H1 (cell line): Measurements from ENCODE around the gene PRRT1. TPM values are rescaled to one million over a fixed set of nuclear protein-coding genes. Genes with fewer than 3 reads are reported as not detected.
"Not testable (repeated sequence)": the region's sequence is repeated elsewhere in the genome, so short reads cannot be mapped to it uniquely, and the experiment has no call there.

ENCODE experiments used
- CTCF ChIA-PET: fragments of 300-600 bp; sonication (Branson Sonifier 250); formaldehyde crosslinking; loops from one replicate; lab custom pipeline; 2021; ENCODE audit not compliant: partially characterized antibody; lab: Charles Lee
- POLR2A ChIA-PET: fragments of 300-600 bp; sonication (Branson Sonifier 250); formaldehyde crosslinking; loops from one replicate; lab custom pipeline; 2021; ENCODE audit warnings: inconsistent platforms; ENCODE audit not compliant: partially characterized antibody; lab: Charles Lee
- DNase-seq, 2 experiments: peaks; one replicate each; pipeline versions ENCODE4 v3.0.0 to v3.0.0-alpha.2; 2010 to 2022; ENCODE audit warnings: low spot score in 2 of 2, low read depth in 1 of 2, mixed read lengths in 1 of 2
- FAIRE-seq: peaks from 2 replicates; lab custom pipeline; 2011; peaks lifted over from hg19 to GRCh38; lab: Jason Lieb, UNC
- H2AFZ ChIP-seq: 2 replicates; pipeline ENCODE4 v1.8.1; 2012; ENCODE audit warnings: low read length, inconsistent platforms
- H2AK5ac ChIP-seq: 2 replicates; pipeline ENCODE4 v1.6.1; 2013; ENCODE audit warnings: low read depth, low read length
- H2BK120ac ChIP-seq: replicated peaks from 2 replicates; pipeline ENCODE3; 2013; ENCODE audit warnings: low read depth, low read length, inconsistent platforms
- H2BK12ac ChIP-seq: 2 replicates; pipeline ENCODE4 v1.6.1; 2013; ENCODE audit warnings: low read depth, low read length
- H2BK15ac ChIP-seq: 2 replicates; pipeline ENCODE4 v1.6.1; 2013; ENCODE audit warnings: low read length
- H2BK20ac ChIP-seq: 2 replicates; pipeline ENCODE4 v1.6.1; 2013; ENCODE audit warnings: low read length
- H2BK5ac ChIP-seq: 2 replicates; pipeline ENCODE4 v1.6.1; 2013; ENCODE audit warnings: low read depth, low read length
- H3K14ac ChIP-seq: 2 replicates; pipeline ENCODE4 v1.6.1; 2013; ENCODE audit warnings: inconsistent platforms; ENCODE audit not compliant: insufficient read length
- H3K18ac ChIP-seq: 2 replicates; pipeline ENCODE4 v1.6.1; 2013; ENCODE audit warnings: low read length; ENCODE audit errors: extremely low read depth
- H3K23ac ChIP-seq: 2 replicates; pipeline ENCODE4 v1.6.1; 2013; ENCODE audit warnings: inconsistent platforms; ENCODE audit not compliant: insufficient read length
- H3K23me2 ChIP-seq: 2 replicates; pipeline ENCODE4 v1.6.1; 2013; ENCODE audit warnings: low read depth, low read length
- H3K27ac ChIP-seq: 2 replicates; pipeline ENCODE4 v1.6.1; 2011; ENCODE audit warnings: low read depth, low read length, inconsistent platforms
- H3K27me3 ChIP-seq, 4 experiments: replicated peaks in 1 of 4; 1 replicate in 1 of 4; 2 replicates in 3 of 4; pipeline versions ENCODE4 v1.6.1 to v1.8.1; 2011 to 2013; ENCODE audit warnings: low read length in 3 of 4, mild to moderate bottlenecking in 3 of 4, inconsistent platforms in 2 of 4, mixed read lengths in 2 of 4, moderate library complexity in 1 of 4; ENCODE audit not compliant: control insufficient read depth in 3 of 4, insufficient read depth in 3 of 4; ENCODE audit errors: extremely low read depth in 1 of 4
- H3K36me3 ChIP-seq, 4 experiments: 2 replicates each; pipeline versions ENCODE4 v1.6.1 to v1.8.1; 2011 to 2013; ENCODE audit warnings: mild to moderate bottlenecking in 4 of 4, low read length in 3 of 4, moderate library complexity in 2 of 4, control low read depth in 1 of 4, inconsistent platforms in 1 of 4; ENCODE audit not compliant: insufficient read depth in 4 of 4, control insufficient read depth in 2 of 4
- H3K4ac ChIP-seq: replicated peaks from 2 replicates; pipeline ENCODE3; 2013; ENCODE audit warnings: low read length, low read depth, mixed read lengths, inconsistent platforms; ENCODE audit not compliant: insufficient read length
- H3K4me1 ChIP-seq, 4 experiments: replicated peaks in 1 of 4; 1 replicate in 1 of 4; 2 replicates in 3 of 4; pipeline versions ENCODE4 v1.6.1 to v1.8.1; 2011 to 2013; ENCODE audit warnings: low read length in 3 of 4, inconsistent platforms in 2 of 4, mixed read lengths in 1 of 4; ENCODE audit not compliant: insufficient read depth in 4 of 4, control insufficient read depth in 3 of 4
- H3K4me2 ChIP-seq, 2 experiments: 2 replicates each; pipeline versions ENCODE4 v1.6.1 to v1.8.1; 2011 to 2013; ENCODE audit warnings: low read depth in 2 of 2, low read length in 2 of 2, control low read depth in 1 of 2, inconsistent platforms in 1 of 2, mild to moderate bottlenecking in 1 of 2; ENCODE audit not compliant: insufficient read depth in 1 of 2
- H3K4me3 ChIP-seq, 4 experiments: fragments of 200-600, 300-600 bp in 1 of 4; sonication (generic), shearing (Covaris generic), sonication (Bioruptor Twin) in 1 of 4; 2 replicates each; pipeline versions ENCODE4 v1.5.1 to v1.8.1; 2011 to 2016; ENCODE audit warnings: low read length in 4 of 4, low read depth in 3 of 4, control low read depth in 2 of 4, inconsistent platforms in 2 of 4, mild to moderate bottlenecking in 2 of 4, mixed read lengths in 1 of 4, moderate library complexity in 1 of 4; ENCODE audit not compliant: insufficient read depth in 2 of 4; ENCODE audit errors: extremely low read depth in 1 of 4
- H3K56ac ChIP-seq: replicated peaks from 2 replicates; pipeline ENCODE3; 2013; ENCODE audit warnings: low read depth, mild to moderate bottlenecking, mixed read lengths, low read length, inconsistent platforms; ENCODE audit not compliant: insufficient read length
- H3K79me1 ChIP-seq: 2 replicates; pipeline ENCODE4 v1.6.1; 2013; ENCODE audit warnings: low read depth, low read length, control low read depth
- H3K79me2 ChIP-seq, 2 experiments: 2 replicates each; pipeline versions ENCODE4 v1.6.1 to v1.8.1; 2012 to 2013; ENCODE audit warnings: low read length in 2 of 2, mild to moderate bottlenecking in 2 of 2, inconsistent platforms in 1 of 2; ENCODE audit not compliant: insufficient read depth in 2 of 2, control insufficient read depth in 1 of 2
- H3K9ac ChIP-seq, 4 experiments: replicated peaks in 1 of 4; 1 replicate in 1 of 4; 2 replicates in 3 of 4; pipeline versions ENCODE4 v1.6.1 to v1.8.1; 2011 to 2013; ENCODE audit warnings: low read depth in 3 of 4, low read length in 3 of 4, control low read depth in 2 of 4, mild to moderate bottlenecking in 2 of 4, moderate library complexity in 2 of 4, inconsistent platforms in 1 of 4; ENCODE audit errors: extremely low read depth in 1 of 4
- H3K9me3 ChIP-seq, 2 experiments: 2 replicates each; pipeline versions ENCODE4 v1.6.1 to v1.8.1; 2012 to 2013; ENCODE audit warnings: mild to moderate bottlenecking in 2 of 2, moderate library complexity in 2 of 2, control low read depth in 1 of 2, inconsistent platforms in 1 of 2, low read depth in 1 of 2, low read length in 1 of 2, mixed read lengths in 1 of 2; ENCODE audit not compliant: insufficient read depth in 2 of 2
- H4K20me1 ChIP-seq, 2 experiments: replicated peaks in 1 of 2; 2 replicates each; pipeline versions ENCODE3 to v1.8.1; 2011 to 2013; ENCODE audit warnings: inconsistent platforms in 2 of 2, low read length in 2 of 2, mild to moderate bottlenecking in 1 of 2; ENCODE audit not compliant: insufficient read depth in 2 of 2, control insufficient read depth in 1 of 2
- H4K5ac ChIP-seq: 2 replicates; pipeline ENCODE4 v1.6.1; 2013; ENCODE audit warnings: low read length, low read depth, mixed read lengths, inconsistent platforms; ENCODE audit not compliant: insufficient read length
- H4K8ac ChIP-seq: 2 replicates; pipeline ENCODE4 v1.8.0; 2013; ENCODE audit warnings: mild to moderate bottlenecking, moderate library complexity, low read length, inconsistent platforms; ENCODE audit not compliant: insufficient read depth; ENCODE audit errors: extremely low read depth
- H4K91ac ChIP-seq: replicated peaks from 2 replicates; pipeline ENCODE3; 2013; ENCODE audit warnings: low read length, mixed read lengths, inconsistent platforms; ENCODE audit not compliant: insufficient read length
- WGBS, 2 experiments: shearing (Covaris generic) in 1 of 2; methylation state at CpG; one replicate each; pipeline versions ENCODE4 v1.1.6 to v1.1.7; 2013 to 2015; ENCODE audit warnings: low lambda C conversion rate in 2 of 2, mixed read lengths in 2 of 2, inconsistent platforms in 1 of 2, low coverage in 1 of 2, missing lambda C conversion rate in 1 of 2; ENCODE audit not compliant: insufficient replicate concordance in 2 of 2, insufficient coverage in 1 of 2, insufficient read length in 1 of 2; ENCODE audit errors: extremely low coverage in 1 of 2, missing lambda C conversion rate in 1 of 2; 5-methylcytosine and 5-hydroxymethylcytosine counted together
- microRNA-seq, 2 experiments: library from miRNA; unstranded; fragments of <30 nt; microRNA quantifications; one replicate each; pipeline versions ENCODE4 to v1.2.0, GENCODE V29; 2016 to 2020; ENCODE audit warnings: borderline microRNAs expressed in 2 of 2, borderline number of aligned reads in 2 of 2, borderline replicate concordance in 1 of 2
- polyA plus RNA-seq, 7 experiments: library from polyadenylated mRNA; depleted of rRNA in 3 of 7; stranded (reverse) in 5 of 7; unstranded in 2 of 7; fragments of >200 nt in 5 of 7; fragments of 200-250 nt in 2 of 7; gene quantifications; 1 replicate in 5 of 7; 2 replicates in 1 of 7; 4 replicates in 1 of 7; pipeline versions ENCODE4 v1.2.1 to v1.2.3, GENCODE V29; 2011 to 2013; ENCODE audit warnings: missing spikeins in 2 of 7, mixed read lengths in 2 of 7
- small RNA-seq: library from polyadenylated mRNA; stranded (forward); fragments of <200 nt; extraction: miRNeasy Mini kit (QIAGEN cat#:217004); gene quantifications from one replicate; pipeline ENCODE3, GENCODE V24; 2013; ENCODE audit not compliant: insufficient read depth
- total RNA-seq: library from RNA; stranded (reverse); fragmentation: NEBNext Ultra II Directional; extraction: Animal tissue kit (Norgen Biotek cat#: 25700); gene quantifications from 2 replicates; pipeline ENCODE4 v1.2.1, GENCODE V29; 2021

The PRRT1 gene
- total and polyA plus RNA-seq, 2 of the 8 experiments (the other 6 are each of a cell fraction or from before 2014, with no cell fraction given) = 0.71 to 2.8 TPM

- H3K27me3 ChIP-seq, H3K9me3 ChIP-seq, H3K23me2 ChIP-seq, H3K9ac ChIP-seq, H3K56ac ChIP-seq, H3K4me3 ChIP-seq, H3K4me1 ChIP-seq, H2BK12ac ChIP-seq, H3K18ac ChIP-seq, H3K14ac ChIP-seq, H4K91ac ChIP-seq, H3K36me3 ChIP-seq, H3K4me2 ChIP-seq, FAIRE-seq, H2BK15ac ChIP-seq, H2AFZ ChIP-seq, H3K23ac ChIP-seq, H4K5ac ChIP-seq, H3K27ac ChIP-seq, H2BK120ac ChIP-seq, H3K79me1 ChIP-seq, H4K20me1 ChIP-seq, H2AK5ac ChIP-seq, H2BK5ac ChIP-seq, H3K4ac ChIP-seq, H3K79me2 ChIP-seq, H2BK20ac ChIP-seq, DNase-seq, H4K8ac ChIP-seq: not testable (repeated sequence)
- ChIA-PET POLR2A (interaction anchor here (0.6 to 3.0 kb wide), 3 partner anchors 10 to 192 kb away, joined by 3 to 16 read pairs (median 5); partner anchors contain the start of genes PBX2 and TNXB), CTCF (interaction anchor here (1.2 to 9.3 kb wide), 3 partner anchors 11 to 18 kb away, joined by 3 to 63 read pairs (median 20); no protein-coding TSS in a partner anchor)
- WGBS, 2 experiments = 89% methylated on average over 8 of the region's 8 CpGs; no CpG with 5 or more reads in 1 of the 2 experiments
Observed at GRCh38 chr6:32100251-32100650, 51.5 kb downstream of the PRRT1 start.

Small RNAs within 50 kb of the gene (microRNA-seq; reads per million reads assigned to microRNA genes)
- gene MIR6721 = 0.23 to 0.81 reads per million in 2 experiments
- 0 reads per million in 2 experiments for gene MIR6833

Small RNAs within 50 kb of the gene (small RNA-seq; reads per million reads assigned to genes)
- gene AL662884.1 = not detected
- gene MIR6833 = not detected

Other genes with a start within 250 kb of the PRRT1 start
- 40.8 and 42.1 TPM in 2 replicates for gene ZBTB12, start 249.9 kb downstream of the PRRT1 start, total RNA-seq
- gene ZBTB12, start 249.9 kb downstream of the PRRT1 start, polyA plus RNA-seq (2011; rRNA removed) = 20.7 and 32.4 TPM in 2 replicates
- 0.26 and 0.61 TPM in 2 replicates for gene C2, start 224.2 kb downstream of the PRRT1 start, total RNA-seq
- gene C2, start 224.2 kb downstream of the PRRT1 start, polyA plus RNA-seq (2011; rRNA removed) = 0.38 and 1.0 TPM in 2 replicates
- not detected in 2 replicates for gene CFB, start 205.8 kb downstream of the PRRT1 start, total RNA-seq
- 0.09 and 0.20 TPM in 2 replicates for gene CFB, start 205.8 kb downstream of the PRRT1 start, polyA plus RNA-seq (2011; rRNA removed)
- 71.1 and 71.5 TPM in 2 replicates for gene NELFE, start 193.0 kb downstream of the PRRT1 start, total RNA-seq
- 49.2 and 52.3 TPM in 2 replicates for gene NELFE, start 193.0 kb downstream of the PRRT1 start, polyA plus RNA-seq (2011; rRNA removed)
- 59.7 and 68.5 TPM in 2 replicates for gene SKIC2, start 192.8 kb downstream of the PRRT1 start, total RNA-seq
- gene SKIC2, start 192.8 kb downstream of the PRRT1 start, polyA plus RNA-seq (2011; rRNA removed) = 42.1 and 70.5 TPM in 2 replicates
- 14.7 and 16.2 TPM in 2 replicates for gene DXO, start 179.8 kb downstream of the PRRT1 start, total RNA-seq
- 23.9 and 30.5 TPM in 2 replicates for gene DXO, start 179.8 kb downstream of the PRRT1 start, polyA plus RNA-seq (2011; rRNA removed)
- 0.48 and 2.4 TPM in 2 replicates for gene C4A, start 169.9 kb downstream of the PRRT1 start, total RNA-seq
- 0.62 and 1.7 TPM in 2 replicates for gene C4A, start 169.9 kb downstream of the PRRT1 start, polyA plus RNA-seq (2011; rRNA removed)
- gene C4B, start 137.1 kb downstream of the PRRT1 start, total RNA-seq = 1.5 and 3.5 TPM in 2 replicates
- 0.74 and 1.7 TPM in 2 replicates for gene C4B, start 137.1 kb downstream of the PRRT1 start, polyA plus RNA-seq (2011; rRNA removed)
- gene CYP21A2, start 113.5 kb downstream of the PRRT1 start, total RNA-seq = 0.22 and 0.40 TPM in 2 replicates
- gene CYP21A2, start 113.5 kb downstream of the PRRT1 start, polyA plus RNA-seq (2011; rRNA removed) = 0.14 and 0.23 TPM in 2 replicates
- gene TNXB, start 42.6 kb downstream of the PRRT1 start, total RNA-seq = 4.8 and 5.5 TPM in 2 replicates
- gene TNXB, start 42.6 kb downstream of the PRRT1 start, polyA plus RNA-seq (2011; rRNA removed) = 3.1 and 6.5 TPM in 2 replicates
- gene ATF6B, start 23.7 kb downstream of the PRRT1 start, total RNA-seq = 36.2 and 38.1 TPM in 2 replicates
- gene ATF6B, start 23.7 kb downstream of the PRRT1 start, polyA plus RNA-seq (2011; rRNA removed) = 42.2 and 66.3 TPM in 2 replicates
- gene FKBPL, start 21.7 kb downstream of the PRRT1 start, total RNA-seq = 9.4 and 10.9 TPM in 2 replicates
- gene FKBPL, start 21.7 kb downstream of the PRRT1 start, polyA plus RNA-seq (2011; rRNA removed) = 5.4 and 5.8 TPM in 2 replicates
- 24.1 and 27.9 TPM in 2 replicates for gene PPT2, start 2.2 kb upstream of the PRRT1 start, total RNA-seq
- 39.0 and 39.5 TPM in 2 replicates for gene PPT2, start 2.2 kb upstream of the PRRT1 start, polyA plus RNA-seq (2011; rRNA removed)
- 6.4 and 9.2 TPM in 2 replicates for gene EGFL8, start 12.7 kb upstream of the PRRT1 start, total RNA-seq
- 5.0 and 8.6 TPM in 2 replicates for gene EGFL8, start 12.7 kb upstream of the PRRT1 start, polyA plus RNA-seq (2011; rRNA removed)
- gene AGPAT1, start 24.1 kb upstream of the PRRT1 start, total RNA-seq = 96.0 and 101 TPM in 2 replicates
- 222 and 287 TPM in 2 replicates for gene AGPAT1, start 24.1 kb upstream of the PRRT1 start, polyA plus RNA-seq (2011; rRNA removed)
- gene RNF5, start 26.5 kb upstream of the PRRT1 start, total RNA-seq = 90.0 and 90.3 TPM in 2 replicates
- gene RNF5, start 26.5 kb upstream of the PRRT1 start, polyA plus RNA-seq (2011; rRNA removed) = 145 and 158 TPM in 2 replicates
- gene AGER, start 32.3 kb upstream of the PRRT1 start, total RNA-seq = 9.6 and 10.9 TPM in 2 replicates
- 3.8 and 5.5 TPM in 2 replicates for gene AGER, start 32.3 kb upstream of the PRRT1 start, polyA plus RNA-seq (2011; rRNA removed)
- gene PBX2, start 38.3 kb upstream of the PRRT1 start, total RNA-seq = 130 and 133 TPM in 2 replicates
- gene PBX2, start 38.3 kb upstream of the PRRT1 start, polyA plus RNA-seq (2011; rRNA removed) = 102 and 109 TPM in 2 replicates
- gene GPSM3, start 40.7 kb upstream of the PRRT1 start, total RNA-seq = 6.0 and 6.6 TPM in 2 replicates
- gene GPSM3, start 40.7 kb upstream of the PRRT1 start, polyA plus RNA-seq (2011; rRNA removed) = 9.8 and 10.6 TPM in 2 replicates
- 2.8 and 3.3 TPM in 2 replicates for gene NOTCH4, start 72.1 kb upstream of the PRRT1 start, total RNA-seq
- gene NOTCH4, start 72.1 kb upstream of the PRRT1 start, polyA plus RNA-seq (2011; rRNA removed) = 1.9 TPM in 2 replicates
- gene TSBP1, start 220.0 kb upstream of the PRRT1 start, total RNA-seq = not detected in 2 replicates
- gene TSBP1, start 220.0 kb upstream of the PRRT1 start, polyA plus RNA-seq (2011; rRNA removed) = not detected in 2 replicates